Astrocyte of the cerebellum (primary cell): ENCODE data around the gene GPR142.

Source experiments
- DNase-seq: peaks from one replicate; pipeline ENCODE4 v3.0.0-alpha.2; 2011; ENCODE audit warnings: low read depth
- H3K4me3 ChIP-seq: 2 replicates; pipeline ENCODE4 v1.5.1; 2011; ENCODE audit warnings: mild to moderate bottlenecking, low read depth, low read length, moderate library complexity
- CTCF ChIP-seq: IDR thresholded peaks from 2 replicates; pipeline ENCODE4 v1.5.1; 2012; ENCODE audit warnings: low read length, low read depth, moderate library complexity, mild to moderate bottlenecking; ENCODE audit errors: missing control alignments
- in situ Hi-C: cut with HindIII; loops from 2 replicates; pipeline ENCODE4 v1.10.0; 2017; ENCODE audit warnings: low sequenced_read_pairs

Gene GPR142

GRCh38 chr17:74356646-74357465, 10.4 kb upstream of the GPR142 start:
- H3K4me3 ChIP-seq, result no peak overlapping the region
- no peak for DNase-seq
- no peak for TF ChIP-seq CTCF
- in situ Hi-C loops, result no loop called here

- in situ Hi-C loops, result no loop called here
- no peak for TF ChIP-seq CTCF
- no peak overlapping the region for H3K4me3 ChIP-seq
- no peak for DNase-seq
Observed at GRCh38 chr17:74357466-74357809, 9.9 kb upstream of the GPR142 start.

- in situ Hi-C loops, result no loop called here
- DNase-seq, result no peak
- no peak for TF ChIP-seq CTCF
- no peak overlapping the region for H3K4me3 ChIP-seq
Observed at GRCh38 chr17:74358697-74359096, 8.6 kb upstream of the GPR142 start.

- TF ChIP-seq CTCF, result no peak
- no peak for DNase-seq
- H3K4me3 ChIP-seq, result no peak overlapping the region
- in situ Hi-C loops, result no loop called here
Observed at GRCh38 chr17:74359916-74360315, 7.4 kb upstream of the GPR142 start.

GRCh38 chr17:74360899-74361229, 6.4 kb upstream of the GPR142 start:
- H3K4me3 ChIP-seq, result no peak overlapping the region
- no peak for DNase-seq
- in situ Hi-C loops, result no loop called here
- TF ChIP-seq CTCF, result no peak

- in situ Hi-C loops, result no loop called here
- no peak for DNase-seq
- peak; percentile 64 for TF ChIP-seq CTCF
Observed at GRCh38 chr17:74361230-74362068, 5.9 kb upstream of the GPR142 start, which contains the start of gene BTBD17. Gene BTBD17, minus strand, starts transcription at chr17:74361868. Its CDS starts 49 bp downstream, at chr17:74361819.

More at GRCh38 chr17:74361230-74362068, 5.9 kb upstream of the GPR142 start, which contains the start of gene BTBD17:
- no peak within 1 kb of the TSS for H3K4me3 ChIP-seq
